HT1080 (cell line): ENCODE measurements around the gene AMBN. TPM values are rescaled to one million over a fixed set of nuclear protein-coding genes. Genes with fewer than 3 reads are reported as not detected.

ENCODE experiments used
- DNase-seq: peaks from one replicate; pipeline ENCODE4 v3.0.0-alpha.2; 2015; ENCODE audit warnings: low read depth
- polyA plus RNA-seq, 2 experiments: library from polyadenylated mRNA; depleted of rRNA; stranded (reverse); fragments of >200 nt; gene quantifications; 2 replicates each; pipeline ENCODE4 v1.2.3, GENCODE V29; 2015
- total RNA-seq: library from RNA; depleted of rRNA; stranded (reverse); fragments of >200 nt; shearing (Covaris generic); gene quantifications from 2 replicates; pipeline ENCODE4 v1.2.3, GENCODE V29; 2014; rRNA removed

The AMBN gene
- not detected in 2 replicates for total RNA-seq
- not detected in 2 replicates for polyA plus RNA-seq (2015; cell fraction: cytosol; rRNA removed)
- not detected in 2 replicates for polyA plus RNA-seq (2015; cell fraction: nucleus; rRNA removed)

DNA sequence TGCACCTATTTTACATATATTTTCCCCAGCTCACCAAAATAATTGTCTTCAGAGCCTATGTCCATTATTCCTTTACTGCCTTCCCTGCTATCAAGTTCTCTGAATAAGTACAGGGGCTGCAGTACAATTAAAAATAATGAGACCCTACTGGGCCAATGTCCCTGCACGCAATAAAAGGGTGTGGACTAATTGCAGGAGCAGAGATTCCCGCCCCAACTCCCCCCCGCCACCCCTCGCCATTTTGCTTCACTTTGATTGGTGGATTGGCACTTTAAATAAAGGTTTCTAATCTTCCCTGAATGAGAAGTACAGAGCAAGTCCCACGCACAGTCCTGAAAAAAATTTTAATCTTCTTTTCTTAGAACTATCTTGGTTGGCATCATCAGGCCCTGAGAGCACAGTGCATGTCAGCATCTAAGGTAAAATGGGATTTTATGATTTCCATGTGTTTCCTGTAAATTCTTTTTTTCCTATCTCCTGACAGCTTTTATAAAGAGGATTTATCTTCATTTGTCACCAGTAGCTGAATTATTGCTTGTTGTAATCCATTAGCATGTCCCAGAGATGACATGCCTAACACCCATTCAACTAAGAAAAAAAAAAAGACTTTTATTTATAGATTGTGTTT lies at the start of gene AMBN:
Gene AMBN (plus strand): TSS at position 302 of the 628 bp plus-strand sequence. CDS start 103 bp downstream, at position 405.
- no peak for DNase-seq

DNA sequence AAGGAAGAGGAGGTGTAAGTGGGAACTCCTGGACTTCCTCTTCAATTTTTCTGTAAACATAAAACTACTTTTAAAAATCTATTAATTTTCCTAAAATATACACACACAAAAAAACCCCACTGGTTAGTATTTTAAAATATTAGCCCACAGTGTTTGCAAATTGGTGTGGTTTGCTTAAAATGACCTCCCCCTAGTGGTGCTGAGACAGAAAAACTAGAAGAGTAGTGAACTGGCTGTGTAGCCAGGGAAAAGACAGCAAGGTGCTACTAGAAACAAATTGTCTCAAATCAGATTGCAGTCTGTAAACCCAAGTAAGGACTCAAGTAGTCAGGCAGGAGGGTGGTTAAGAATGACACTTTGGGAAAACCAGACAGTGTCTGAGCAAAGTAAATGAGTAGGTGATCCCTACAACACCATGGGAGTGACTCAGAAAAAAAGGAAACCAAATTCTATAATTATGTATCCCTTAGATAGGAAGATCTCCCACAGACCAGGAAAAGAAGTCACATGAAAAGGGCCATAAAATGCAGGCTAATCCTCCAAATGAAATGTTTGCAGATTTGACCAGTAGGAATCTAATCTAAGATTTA lies 47.7 kb upstream of the AMBN start:
- peak; percentile 13 for DNase-seq

- no peak for DNase-seq
Observed at GRCh38 chr4:70556856-70557255, 35.2 kb upstream of the AMBN start.

DNA sequence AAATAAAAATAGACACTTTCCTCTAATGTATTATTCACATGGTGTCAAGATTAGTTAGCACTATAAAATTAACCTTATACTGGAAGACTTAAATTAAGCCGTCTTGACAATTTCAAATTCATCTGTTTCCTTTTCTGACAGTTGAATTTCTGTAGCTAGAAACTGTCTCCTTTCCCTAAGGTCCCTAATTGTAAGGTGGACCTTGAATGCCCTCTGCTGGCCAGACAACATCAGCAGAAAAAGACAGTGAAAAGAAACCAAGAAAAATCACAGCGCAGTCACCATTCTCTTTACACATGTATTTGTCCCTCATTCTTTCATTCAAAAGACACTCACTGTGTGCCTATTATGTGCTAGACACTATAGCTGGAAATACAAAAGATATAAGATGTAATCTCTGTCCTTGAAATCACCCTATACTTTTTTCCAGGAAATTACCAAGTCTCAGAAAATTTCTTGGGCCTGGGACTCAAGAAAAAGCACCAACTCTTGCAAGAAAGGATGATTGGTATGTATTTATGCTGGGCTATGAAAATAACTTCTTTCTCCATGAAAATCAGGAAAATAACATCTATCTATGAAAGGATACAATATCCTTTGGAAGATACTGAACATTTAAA lies 32.7 kb upstream of the AMBN start:
- DNase-seq = peak; percentile 50

DNA sequence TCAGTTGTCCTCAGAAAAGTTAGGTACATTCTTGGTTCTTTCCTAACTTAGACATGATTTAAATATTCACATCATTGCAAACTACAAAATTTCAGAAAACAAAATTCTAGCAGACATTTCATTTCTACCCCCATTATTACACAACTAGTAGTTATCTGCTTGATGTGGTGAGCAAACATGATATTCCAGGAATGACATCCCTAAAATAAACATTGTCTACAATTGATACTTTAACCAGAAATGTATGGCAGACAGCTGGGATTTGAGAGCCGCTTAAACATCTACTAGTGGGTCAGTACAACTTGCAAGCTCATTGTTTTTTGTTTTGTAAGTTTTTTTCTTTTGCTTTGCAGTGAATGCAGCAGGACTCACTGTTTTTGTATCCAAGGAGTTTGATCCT lies 32.1 kb upstream of the AMBN start:
- DNase-seq = no peak

DNA sequence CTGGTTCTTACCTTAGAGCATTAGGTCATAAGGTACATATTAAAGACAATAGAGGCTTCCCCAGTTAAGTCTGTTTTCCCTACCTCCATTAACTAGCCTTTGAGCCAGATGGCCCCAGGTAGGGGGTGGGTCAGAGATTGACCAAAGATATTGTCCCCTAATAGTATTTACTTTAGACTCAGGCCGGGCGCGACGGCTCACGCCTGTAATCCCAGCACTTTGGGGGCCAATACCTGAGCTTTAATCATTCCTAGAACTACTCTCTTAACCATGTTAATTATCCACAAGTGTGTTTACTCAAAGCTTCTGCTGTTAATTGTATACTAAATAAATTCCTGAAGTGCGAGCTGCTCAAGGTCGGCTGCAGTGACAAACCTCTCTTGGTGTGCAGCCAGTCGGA lies 28.0 kb upstream of the AMBN start:
- no peak for DNase-seq

- DNase-seq = no peak
Observed at GRCh38 chr4:70570796-70571195, 21.3 kb upstream of the AMBN start.

DNA sequence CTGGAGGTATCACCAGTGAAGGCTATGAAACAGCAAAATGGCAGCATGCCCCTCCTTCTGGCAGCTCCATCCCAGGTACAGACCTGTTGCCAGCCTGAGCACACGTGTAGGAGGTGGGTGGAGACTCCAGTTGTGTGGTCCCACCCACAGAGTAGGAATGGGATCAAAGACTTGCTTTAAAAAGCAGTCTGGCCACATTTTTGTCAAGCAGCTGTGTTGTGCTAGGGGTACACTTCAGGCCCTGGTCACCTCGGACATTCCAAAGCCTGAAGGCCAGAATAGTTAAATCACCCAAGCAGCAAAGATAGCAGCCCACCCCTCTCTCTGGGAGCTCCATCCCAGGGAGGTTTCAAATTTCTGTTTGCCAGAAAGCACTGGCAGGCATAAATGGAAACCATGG lies 20.3 kb upstream of the AMBN start:
- DNase-seq = no peak

DNA sequence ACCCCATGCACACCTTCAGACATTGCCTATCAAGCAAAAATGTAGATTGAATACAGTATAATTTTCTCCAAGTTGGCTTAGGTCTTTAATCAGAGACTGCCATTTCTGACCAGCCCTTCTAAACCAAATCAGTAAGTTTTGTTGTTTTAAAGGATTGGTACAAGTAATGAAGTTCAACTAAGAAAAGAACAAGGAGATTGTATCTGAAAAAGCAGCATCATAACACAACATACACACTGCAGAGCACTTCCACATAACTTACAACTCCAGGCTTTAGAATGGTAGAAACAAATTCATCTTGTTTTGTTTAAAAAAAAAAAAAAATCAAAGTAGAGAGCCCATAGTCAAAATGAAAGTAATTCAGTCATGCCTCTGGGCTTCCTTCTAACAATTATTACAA lies 16.1 kb upstream of the AMBN start:
- no peak for DNase-seq

- peak; percentile 38 for DNase-seq
Observed at GRCh38 chr4:70577220-70577927, 14.7 kb upstream of the AMBN start.

- no peak for DNase-seq
Observed at GRCh38 chr4:70581980-70582379, 10.1 kb upstream of the AMBN start.

- DNase-seq = no peak
Observed at GRCh38 chr4:70583952-70584834, 7.9 kb upstream of the AMBN start.

DNA sequence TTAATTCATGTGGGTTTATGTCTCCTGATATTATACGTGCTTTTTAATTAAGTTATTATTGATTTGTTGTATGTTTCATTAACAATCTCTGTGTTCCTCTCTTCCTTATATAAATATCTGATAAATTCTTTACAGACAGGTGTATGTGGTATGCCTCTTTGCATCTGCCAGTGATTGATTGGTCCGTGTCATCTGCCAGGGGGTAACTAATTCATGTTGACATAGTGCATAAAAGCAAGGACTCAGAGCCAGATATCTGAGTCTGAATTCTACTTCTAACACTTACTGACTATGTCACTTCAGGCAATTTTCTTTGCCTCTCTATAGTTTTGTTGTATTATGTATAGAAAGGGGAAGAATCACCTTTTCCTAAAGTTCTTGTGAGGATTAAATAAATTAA lies 5.2 kb upstream of the AMBN start:
- DNase-seq = no peak

GRCh38 chr4:70589785-70590184 lies 2.3 kb upstream of the AMBN start:
- DNase-seq = no peak

DNA sequence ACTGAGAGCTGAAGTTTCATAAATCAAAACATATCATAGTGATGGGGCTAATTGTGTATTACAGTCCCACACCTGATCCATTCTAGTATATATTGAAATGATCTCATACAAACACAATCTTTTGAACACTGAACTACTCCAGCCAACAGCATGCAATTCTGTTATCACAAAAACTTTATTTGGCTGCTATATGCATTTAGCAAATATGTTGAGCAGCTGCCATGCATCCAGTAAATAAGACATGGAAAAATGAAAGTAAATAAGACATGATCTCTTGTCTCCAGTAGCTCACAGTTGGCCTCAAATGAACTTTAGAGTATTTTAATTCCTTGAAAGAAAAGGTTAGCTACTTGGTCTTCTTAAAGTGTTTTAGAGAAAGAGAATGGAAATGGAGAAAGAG lies 2.1 kb downstream of the AMBN start:
- DNase-seq = no peak

DNA sequence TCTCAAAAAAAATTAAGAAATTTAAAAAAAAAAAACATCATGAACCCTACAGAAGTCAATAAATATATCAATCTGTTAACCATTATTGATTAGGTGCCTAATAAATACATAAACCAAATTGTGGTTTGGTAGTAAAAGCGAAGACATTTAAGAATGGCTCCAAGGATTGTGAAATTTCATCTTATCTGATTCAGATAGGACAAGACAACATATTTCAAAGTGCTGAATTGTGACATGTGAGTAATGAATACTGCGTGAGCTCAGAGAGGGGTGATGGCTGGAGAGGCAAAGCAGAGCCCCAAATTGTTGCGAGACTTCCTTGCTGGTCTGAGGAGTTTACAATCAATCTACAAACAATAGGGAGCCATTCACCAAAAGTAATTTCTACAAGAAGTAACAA lies 8.2 kb downstream of the AMBN start:
- no peak for DNase-seq

DNA sequence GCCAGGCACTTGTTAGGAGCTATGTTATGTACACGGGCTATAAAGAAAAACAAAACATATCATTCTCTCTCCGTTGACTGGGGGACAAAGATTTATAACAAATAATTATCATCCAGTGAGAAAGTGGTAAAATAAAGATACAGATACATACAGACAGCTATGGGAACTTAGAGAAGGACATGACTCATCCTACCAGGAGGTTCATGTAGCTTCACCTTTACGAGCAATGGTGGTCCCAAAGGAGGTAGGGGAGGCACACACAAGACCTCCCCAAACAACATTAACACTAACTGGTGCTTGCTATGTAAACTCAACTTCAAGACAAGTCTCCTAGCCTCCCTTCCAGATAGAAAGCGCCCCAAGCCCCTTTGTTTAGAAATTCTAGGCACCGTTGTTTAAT lies 8.9 kb downstream of the AMBN start:
- DNase-seq = no peak

DNA sequence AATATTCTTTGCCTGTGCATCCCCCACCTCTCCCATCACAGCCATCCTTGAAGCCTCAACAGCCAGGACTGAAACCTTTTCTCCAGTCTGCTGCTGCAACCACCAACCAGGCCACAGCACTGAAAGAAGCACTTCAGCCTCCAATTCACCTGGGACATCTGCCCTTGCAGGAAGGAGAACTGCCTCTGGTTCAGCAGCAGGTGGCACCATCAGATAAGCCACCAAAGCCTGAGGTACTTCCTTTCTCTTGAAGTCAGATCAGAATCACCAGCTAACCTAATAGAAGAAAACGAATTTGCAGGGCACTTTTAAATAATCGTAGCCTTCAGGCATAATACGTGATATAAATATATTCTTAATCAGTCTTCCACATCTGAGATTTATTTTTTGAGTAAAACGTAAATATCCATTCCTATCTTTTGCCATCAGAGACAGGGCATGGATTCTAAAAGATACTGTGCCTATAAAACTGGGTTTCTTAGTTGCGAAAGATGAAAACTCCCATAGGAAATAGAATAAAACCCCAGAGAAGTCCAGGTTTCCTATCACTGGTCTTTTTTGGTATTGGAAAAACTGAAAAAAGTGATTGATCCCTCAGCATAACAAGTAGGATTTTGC lies 9.5 kb downstream of the AMBN start:
- DNase-seq = peak; percentile 59

- DNase-seq = no peak
Observed at GRCh38 chr4:70603856-70604255, 11.8 kb downstream of the AMBN start.

DNA sequence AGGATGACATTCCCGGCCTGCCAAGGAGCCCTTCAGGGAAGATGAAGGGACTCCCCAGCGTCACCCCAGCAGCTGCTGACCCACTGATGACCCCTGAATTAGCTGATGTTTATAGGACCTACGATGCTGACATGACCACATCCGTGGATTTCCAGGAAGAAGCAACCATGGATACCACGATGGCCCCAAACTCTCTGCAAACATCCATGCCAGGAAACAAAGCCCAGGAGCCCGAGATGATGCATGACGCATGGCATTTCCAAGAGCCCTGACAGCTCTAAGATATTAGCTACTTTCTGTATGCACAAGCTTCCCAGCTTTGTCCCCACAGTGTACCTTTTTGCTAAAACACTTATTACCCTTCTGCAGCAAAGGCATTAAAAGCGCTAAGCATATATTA lies 14.4 kb downstream of the AMBN start:
- peak; percentile 32 for DNase-seq
